Measurements from ENCODE around the gene ADCY10. TPM values are rescaled to one million over a fixed set of nuclear protein-coding genes. Genes with fewer than 3 reads are reported as not detected.

The ADCY10 gene
- total RNA-seq, 1 experiment from 2014 or later, result 0.20 TPM

DNA sequence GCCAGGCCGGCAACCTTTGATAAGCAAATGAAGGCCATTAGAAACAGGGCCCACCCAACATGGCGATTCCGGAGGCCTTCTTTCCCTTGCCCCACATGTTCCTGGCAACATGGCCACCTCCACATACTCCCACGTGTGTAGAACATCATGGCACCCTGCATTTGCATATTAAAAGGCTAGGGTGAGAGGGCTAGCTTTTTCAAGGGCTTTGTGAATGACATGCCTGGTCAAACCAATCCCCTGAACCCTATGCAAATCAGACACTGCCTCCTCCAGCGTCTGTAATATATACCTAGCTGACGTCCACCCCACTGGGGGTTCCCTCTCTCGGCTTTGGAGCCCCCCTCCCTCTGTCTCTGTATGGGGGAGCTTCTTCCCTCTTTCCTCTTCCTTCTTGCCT lies 1.6 kb downstream of the ADCY10 start:
- Histone ChIP-seq H3K9ac (ENCODE audit: extremely low read depth, insufficient read length, low read length) (no peak overlapping the region), H3K23ac (ENCODE audit: insufficient read length, low read depth, low read length) (no peak overlapping the region), H3K23me2 (ENCODE audit: insufficient read length, low read depth, low read length, poor library complexity, severe bottlenecking) (no peaks in the 10 kb centered on the region), H3K9me3 (ENCODE audit: control insufficient read depth, low read depth, low read length) (peaks cover 17% of the 10 kb centered on the region), H3K56ac (ENCODE audit: insufficient read length, low read depth, low read length) (no peak overlapping the region), H3K27me3 (ENCODE audit: insufficient read depth, low read length) (no peaks in the 10 kb centered on the region), H3K4me1 (ENCODE audit: insufficient read depth, low read length) (peaks cover 2% of the 10 kb centered on the region; the same call in 1 of the 2 replicates), H3K79me1 (ENCODE audit: insufficient read depth, low read depth, low read length, poor library complexity, severe bottlenecking) (no peaks in the 10 kb centered on the region), H2BK5ac (ENCODE audit: insufficient read length, low read length) (no peak overlapping the region), H4K20me1 (ENCODE audit: control insufficient read depth, insufficient read depth, insufficient read length) (no peaks in the 10 kb centered on the region), H2BK20ac (ENCODE audit: low read depth, low read length, poor library complexity, severe bottlenecking) (no peak overlapping the region), H4K5ac (ENCODE audit: insufficient read length, low read depth, low read length) (no peak overlapping the region), H4K8ac (replicated peaks; ENCODE audit: insufficient read length, low read depth, low read length) (no peak overlapping the region), H4K91ac (ENCODE audit: insufficient read length, low read depth, low read length) (no peak overlapping the region), H3K79me2 (ENCODE audit: insufficient read depth, low read length) (no peaks in the 10 kb centered on the region), H2BK120ac (ENCODE audit: low read depth, low read length, poor library complexity, severe bottlenecking) (no peak overlapping the region), H2AK5ac (ENCODE audit: insufficient read length, low read length) (no peak overlapping the region), H3K14ac (ENCODE audit: insufficient read depth, low read length) (no peak overlapping the region), H3K4ac (ENCODE audit: low read depth, low read length) (no peak overlapping the region), H2AFZ (ENCODE audit: low read length) (no peak overlapping the region), H3K27ac (ENCODE audit: insufficient read length, low read depth, low read length) (no peak overlapping the region), H2BK15ac (ENCODE audit: low read depth, low read length) (no peak overlapping the region), H2BK12ac (ENCODE audit: insufficient read length, low read depth, low read length) (no peak overlapping the region), H3K4me2 (ENCODE audit: insufficient read depth, insufficient read length, low read length) (no peak overlapping the region), H3K18ac (ENCODE audit: insufficient read length, low read depth, low read length) (no peak overlapping the region), H3T11ph (ENCODE audit: low read length) (no peak overlapping the region)
- H3K4me3 Mint-ChIP-seq, result no peak overlapping the region
- peak; percentile 55 for DNase-seq
- TF ChIP-seq, protein P1, sequence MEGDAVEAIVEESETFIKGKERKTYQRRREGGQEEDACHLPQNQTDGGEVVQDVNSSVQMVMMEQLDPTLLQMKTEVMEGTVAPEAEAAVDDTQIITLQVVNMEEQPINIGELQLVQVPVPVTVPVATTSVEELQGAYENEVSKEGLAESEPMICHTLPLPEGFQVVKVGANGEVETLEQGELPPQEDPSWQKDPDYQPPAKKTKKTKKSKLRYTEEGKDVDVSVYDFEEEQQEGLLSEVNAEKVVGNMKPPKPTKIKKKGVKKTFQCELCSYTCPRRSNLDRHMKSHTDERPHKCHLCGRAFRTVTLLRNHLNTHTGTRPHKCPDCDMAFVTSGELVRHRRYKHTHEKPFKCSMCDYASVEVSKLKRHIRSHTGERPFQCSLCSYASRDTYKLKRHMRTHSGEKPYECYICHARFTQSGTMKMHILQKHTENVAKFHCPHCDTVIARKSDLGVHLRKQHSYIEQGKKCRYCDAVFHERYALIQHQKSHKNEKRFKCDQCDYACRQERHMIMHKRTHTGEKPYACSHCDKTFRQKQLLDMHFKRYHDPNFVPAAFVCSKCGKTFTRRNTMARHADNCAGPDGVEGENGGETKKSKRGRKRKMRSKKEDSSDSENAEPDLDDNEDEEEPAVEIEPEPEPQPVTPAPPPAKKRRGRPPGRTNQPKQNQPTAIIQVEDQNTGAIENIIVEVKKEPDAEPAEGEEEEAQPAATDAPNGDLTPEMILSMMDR (conservative IDR thresholded peaks at IDR 0.05), result no peak
- H3K9me3 Mint-ChIP-seq, result peaks cover 15 to 23% of the 10 kb centered on the region in 2 experiments
- H3K27ac Mint-ChIP-seq, result no peak overlapping the region; a peak in 1 of 7 replicates
- WGBS (ENCODE audit: extremely low coverage, insufficient read length, low lambda C conversion rate), result no CpG with 5 or more reads among the region's 7 CpGs
- H3K27me3 Mint-ChIP-seq (ENCODE audit: low read depth), result no peaks in the 10 kb centered on the region
- H3K36me3 Mint-ChIP-seq (ENCODE audit: insufficient read depth in 1 of 3, low read depth in 3 of 3), result peaks cover 6 to 25% (median 15%) of the 10 kb centered on the region in 3 experiments
- peaks cover 18 to 22% of the 10 kb centered on the region in 2 experiments for H3K4me1 Mint-ChIP-seq

Measured in H9 (cell line).